ENCODE measurements around the gene EGLN2. TPM values are rescaled to one million over a fixed set of nuclear protein-coding genes. Genes with fewer than 3 reads are reported as not detected.

EGLN2 gene
- total and polyA plus RNA-seq, 2 of the 4 experiments (the other 2 are of a cell fraction), result 54.1 to 60.2 TPM

- Histone ChIP-seq H4K20me1 (ENCODE audit: insufficient read depth, low read length) (peaks cover 9% of the 10 kb centered on the region; the same call in 1 of the 2 replicates), H3K4me1 (ENCODE audit: control insufficient read depth, insufficient read depth, low read length) (peaks cover 6% of the 10 kb centered on the region), H2BK15ac (ENCODE audit: low read depth, low read length) (no peak overlapping the region), H2AFZ (replicated peaks; ENCODE audit: low read length, poor library complexity) (no peak overlapping the region), H3K79me1 (ENCODE audit: low read depth in 1 of 2, low read length in 2 of 2) (peaks cover 8 to 18% of the 10 kb centered on the region in 2 experiments; a peak in 3 of 4 replicates), H3K9me3 (ENCODE audit: control insufficient read depth, insufficient read depth, low read length) (no peaks in the 10 kb centered on the region), H2BK120ac (ENCODE audit: low read depth, low read length) (no peak overlapping the region), H3K14ac (replicated peaks; ENCODE audit: low read depth, low read length) (no peak overlapping the region), H3K18ac (ENCODE audit: low read depth, low read length) (no peak overlapping the region), H3K4me3 (ENCODE audit: insufficient read depth, low read depth, low read length) (no peak overlapping the region), H3K23ac (ENCODE audit: low read depth, low read length) (no peak overlapping the region), H3K9me1 (ENCODE audit: insufficient read depth, low read length) (peaks cover 10% of the 10 kb centered on the region), H4K5ac (ENCODE audit: low read depth, low read length) (no peak overlapping the region), H3K4ac (ENCODE audit: low read depth, low read length) (no peak overlapping the region), H3K27me3 (ENCODE audit: control insufficient read depth, insufficient read depth, low read length) (no peaks in the 10 kb centered on the region), H3K4me2 (ENCODE audit: low read depth, low read length) (no peak overlapping the region), H3K56ac (ENCODE audit: extremely low read depth, insufficient read depth, low read length) (no peak overlapping the region), H4K91ac (ENCODE audit: insufficient read depth, low read depth, low read length) (no peak overlapping the region), H3K27ac (ENCODE audit: insufficient read depth, low read length) (no peak overlapping the region), H2AK9ac (replicated peaks; ENCODE audit: low read depth, low read length, poor library complexity) (no peak overlapping the region), H2AK5ac (ENCODE audit: low read depth, low read length) (no peak overlapping the region), H3K9ac (ENCODE audit: low read depth, low read length) (no peak overlapping the region), H3K36me3 (ENCODE audit: control insufficient read depth, insufficient read depth, low read length) (peaks cover 2% of the 10 kb centered on the region), H2BK5ac (ENCODE audit: low read depth, low read length, poor library complexity, severe bottlenecking) (no peak overlapping the region), H2BK20ac (ENCODE audit: low read depth, low read length) (no peak overlapping the region), H4K8ac (ENCODE audit: low read depth in 2 of 2, low read length in 2 of 2) (no peak overlapping the region)
- TF ChIP-seq RFX5 (IDR thresholded peaks at IDR 0.05; ENCODE audit: low read depth, low read length) (no peak), SMC3 (IDR thresholded peaks at IDR 0.05; ENCODE audit: low read depth, low read length) (no peak), NFE2L2 (IDR thresholded peaks at IDR 0.05; ENCODE audit: low read depth, low read length) (no peak), BHLHE40 (IDR thresholded peaks at IDR 0.05; ENCODE audit: low read depth, low read length) (no peak), FOS (IDR thresholded peaks at IDR 0.05; ENCODE audit: low read depth, low read length) (no peak), USF2 (IDR thresholded peaks at IDR 0.05; ENCODE audit: low read depth, low read length) (no peak), RAD21 (IDR thresholded peaks at IDR 0.05; ENCODE audit: low read length) (no peak), MXI1 (IDR thresholded peaks at IDR 0.05; ENCODE audit: borderline replicate concordance, low read depth, low read length) (no peak), MAFK (IDR thresholded peaks at IDR 0.05; ENCODE audit: low read depth, low read length) (no peak), MAZ (IDR thresholded peaks at IDR 0.05; ENCODE audit: borderline replicate concordance, low read depth, low read length) (no peak), POLR2A (IDR thresholded peaks at IDR 0.05; ENCODE audit: low read depth, low read length) (no peak), RCOR1 (IDR thresholded peaks at IDR 0.05; ENCODE audit: insufficient replicate concordance, low read length) (no peak), CHD1 (IDR thresholded peaks at IDR 0.05; ENCODE audit: low read depth, low read length) (no peak)
- 96% methylated on average over 3 of the region's 7 CpGs; no CpG with 5 or more reads in 1 of the 2 experiments for WGBS, 2 experiments (ENCODE audit: extremely low coverage in 2 of 2, insufficient read length in 1 of 2)
- ATAC-seq (ENCODE audit: low read depth), result no peak
- in situ Hi-C loops (cut with MboI; ENCODE audit: low sequenced_read_pairs), result no loop called here
- ChIA-PET POLR2A (ENCODE audit: unreplicated experiment) (no interaction called here), CTCF (no interaction called here)
- DNase-seq, result no peak
- dilution Hi-C loops (cut with HindIII; ENCODE audit: low sequenced_read_pairs, unreplicated experiment), result no loop called here
- intact Hi-C loops (cut with micrococcal nuclease), result no loop called here
- no TSS peak for BruUV-seq (replicated peaks)
These were observed 17.9 kb upstream of the EGLN2 start for GRCh38 chr19:40781140-40781539.
